H1 (cell line): ENCODE data around the gene GBF1. TPM values are rescaled to one million over a fixed set of nuclear protein-coding genes. Genes with fewer than 3 reads are reported as not detected.

ENCODE experiments used
- CTCF ChIA-PET: fragments of 300-600 bp; sonication (Branson Sonifier 250); formaldehyde crosslinking; loops from one replicate; lab custom pipeline; 2021; ENCODE audit not compliant: partially characterized antibody; lab: Charles Lee
- POLR2A ChIA-PET: fragments of 300-600 bp; sonication (Branson Sonifier 250); formaldehyde crosslinking; loops from one replicate; lab custom pipeline; 2021; ENCODE audit warnings: inconsistent platforms; ENCODE audit not compliant: partially characterized antibody; lab: Charles Lee
- DNase-seq, 2 experiments: peaks; one replicate each; pipeline versions ENCODE4 v3.0.0 to v3.0.0-alpha.2; 2010 to 2022; ENCODE audit warnings: low spot score in 2 of 2, low read depth in 1 of 2, mixed read lengths in 1 of 2
- FAIRE-seq: peaks from 2 replicates; lab custom pipeline; 2011; peaks lifted over from hg19 to GRCh38; lab: Jason Lieb, UNC
- H2AFZ ChIP-seq: 2 replicates; pipeline ENCODE4 v1.8.1; 2012; ENCODE audit warnings: low read length, inconsistent platforms
- H2AK5ac ChIP-seq: 2 replicates; pipeline ENCODE4 v1.6.1; 2013; ENCODE audit warnings: low read depth, low read length
- H2BK120ac ChIP-seq: replicated peaks from 2 replicates; pipeline ENCODE3; 2013; ENCODE audit warnings: low read depth, low read length, inconsistent platforms
- H2BK12ac ChIP-seq: 2 replicates; pipeline ENCODE4 v1.6.1; 2013; ENCODE audit warnings: low read depth, low read length
- H2BK15ac ChIP-seq: 2 replicates; pipeline ENCODE4 v1.6.1; 2013; ENCODE audit warnings: low read length
- H2BK20ac ChIP-seq: 2 replicates; pipeline ENCODE4 v1.6.1; 2013; ENCODE audit warnings: low read length
- H2BK5ac ChIP-seq: 2 replicates; pipeline ENCODE4 v1.6.1; 2013; ENCODE audit warnings: low read depth, low read length
- H3K14ac ChIP-seq: 2 replicates; pipeline ENCODE4 v1.6.1; 2013; ENCODE audit warnings: inconsistent platforms; ENCODE audit not compliant: insufficient read length
- H3K18ac ChIP-seq: 2 replicates; pipeline ENCODE4 v1.6.1; 2013; ENCODE audit warnings: low read length; ENCODE audit errors: extremely low read depth
- H3K23ac ChIP-seq: 2 replicates; pipeline ENCODE4 v1.6.1; 2013; ENCODE audit warnings: inconsistent platforms; ENCODE audit not compliant: insufficient read length
- H3K23me2 ChIP-seq: 2 replicates; pipeline ENCODE4 v1.6.1; 2013; ENCODE audit warnings: low read depth, low read length
- H3K27ac ChIP-seq: 2 replicates; pipeline ENCODE4 v1.6.1; 2011; ENCODE audit warnings: low read depth, low read length, inconsistent platforms
- H3K27me3 ChIP-seq, 4 experiments: replicated peaks in 1 of 4; 1 replicate in 1 of 4; 2 replicates in 3 of 4; pipeline versions ENCODE4 v1.6.1 to v1.8.1; 2011 to 2013; ENCODE audit warnings: low read length in 3 of 4, mild to moderate bottlenecking in 3 of 4, inconsistent platforms in 2 of 4, mixed read lengths in 2 of 4, moderate library complexity in 1 of 4; ENCODE audit not compliant: control insufficient read depth in 3 of 4, insufficient read depth in 3 of 4; ENCODE audit errors: extremely low read depth in 1 of 4
- H3K36me3 ChIP-seq, 4 experiments: 2 replicates each; pipeline versions ENCODE4 v1.6.1 to v1.8.1; 2011 to 2013; ENCODE audit warnings: mild to moderate bottlenecking in 4 of 4, low read length in 3 of 4, moderate library complexity in 2 of 4, control low read depth in 1 of 4, inconsistent platforms in 1 of 4; ENCODE audit not compliant: insufficient read depth in 4 of 4, control insufficient read depth in 2 of 4
- H3K4ac ChIP-seq: replicated peaks from 2 replicates; pipeline ENCODE3; 2013; ENCODE audit warnings: low read length, low read depth, mixed read lengths, inconsistent platforms; ENCODE audit not compliant: insufficient read length
- H3K4me1 ChIP-seq, 4 experiments: replicated peaks in 1 of 4; 1 replicate in 1 of 4; 2 replicates in 3 of 4; pipeline versions ENCODE4 v1.6.1 to v1.8.1; 2011 to 2013; ENCODE audit warnings: low read length in 3 of 4, inconsistent platforms in 2 of 4, mixed read lengths in 1 of 4; ENCODE audit not compliant: insufficient read depth in 4 of 4, control insufficient read depth in 3 of 4
- H3K4me2 ChIP-seq, 2 experiments: 2 replicates each; pipeline versions ENCODE4 v1.6.1 to v1.8.1; 2011 to 2013; ENCODE audit warnings: low read depth in 2 of 2, low read length in 2 of 2, control low read depth in 1 of 2, inconsistent platforms in 1 of 2, mild to moderate bottlenecking in 1 of 2; ENCODE audit not compliant: insufficient read depth in 1 of 2
- H3K4me3 ChIP-seq, 4 experiments: fragments of 200-600, 300-600 bp in 1 of 4; sonication (generic), shearing (Covaris generic), sonication (Bioruptor Twin) in 1 of 4; 2 replicates each; pipeline versions ENCODE4 v1.5.1 to v1.8.1; 2011 to 2016; ENCODE audit warnings: low read length in 4 of 4, low read depth in 3 of 4, control low read depth in 2 of 4, inconsistent platforms in 2 of 4, mild to moderate bottlenecking in 2 of 4, mixed read lengths in 1 of 4, moderate library complexity in 1 of 4; ENCODE audit not compliant: insufficient read depth in 2 of 4; ENCODE audit errors: extremely low read depth in 1 of 4
- H3K56ac ChIP-seq: replicated peaks from 2 replicates; pipeline ENCODE3; 2013; ENCODE audit warnings: low read depth, mild to moderate bottlenecking, mixed read lengths, low read length, inconsistent platforms; ENCODE audit not compliant: insufficient read length
- H3K79me1 ChIP-seq: 2 replicates; pipeline ENCODE4 v1.6.1; 2013; ENCODE audit warnings: low read depth, low read length, control low read depth
- H3K79me2 ChIP-seq, 2 experiments: 2 replicates each; pipeline versions ENCODE4 v1.6.1 to v1.8.1; 2012 to 2013; ENCODE audit warnings: low read length in 2 of 2, mild to moderate bottlenecking in 2 of 2, inconsistent platforms in 1 of 2; ENCODE audit not compliant: insufficient read depth in 2 of 2, control insufficient read depth in 1 of 2
- H3K9ac ChIP-seq, 4 experiments: replicated peaks in 1 of 4; 1 replicate in 1 of 4; 2 replicates in 3 of 4; pipeline versions ENCODE4 v1.6.1 to v1.8.1; 2011 to 2013; ENCODE audit warnings: low read depth in 3 of 4, low read length in 3 of 4, control low read depth in 2 of 4, mild to moderate bottlenecking in 2 of 4, moderate library complexity in 2 of 4, inconsistent platforms in 1 of 4; ENCODE audit errors: extremely low read depth in 1 of 4
- H3K9me3 ChIP-seq, 2 experiments: 2 replicates each; pipeline versions ENCODE4 v1.6.1 to v1.8.1; 2012 to 2013; ENCODE audit warnings: mild to moderate bottlenecking in 2 of 2, moderate library complexity in 2 of 2, control low read depth in 1 of 2, inconsistent platforms in 1 of 2, low read depth in 1 of 2, low read length in 1 of 2, mixed read lengths in 1 of 2; ENCODE audit not compliant: insufficient read depth in 2 of 2
- H4K20me1 ChIP-seq, 2 experiments: replicated peaks in 1 of 2; 2 replicates each; pipeline versions ENCODE3 to v1.8.1; 2011 to 2013; ENCODE audit warnings: inconsistent platforms in 2 of 2, low read length in 2 of 2, mild to moderate bottlenecking in 1 of 2; ENCODE audit not compliant: insufficient read depth in 2 of 2, control insufficient read depth in 1 of 2
- H4K5ac ChIP-seq: 2 replicates; pipeline ENCODE4 v1.6.1; 2013; ENCODE audit warnings: low read length, low read depth, mixed read lengths, inconsistent platforms; ENCODE audit not compliant: insufficient read length
- H4K8ac ChIP-seq: 2 replicates; pipeline ENCODE4 v1.8.0; 2013; ENCODE audit warnings: mild to moderate bottlenecking, moderate library complexity, low read length, inconsistent platforms; ENCODE audit not compliant: insufficient read depth; ENCODE audit errors: extremely low read depth
- H4K91ac ChIP-seq: replicated peaks from 2 replicates; pipeline ENCODE3; 2013; ENCODE audit warnings: low read length, mixed read lengths, inconsistent platforms; ENCODE audit not compliant: insufficient read length
- BRCA1 ChIP-seq: IDR thresholded peaks from 2 replicates; pipeline ENCODE4 v1.6.1; 2012; ENCODE audit warnings: low read depth, low read length, improper control_type of control experiment
- CHD1 ChIP-seq: IDR thresholded peaks from 2 replicates; pipeline ENCODE4 v1.6.1; 2012; ENCODE audit warnings: low read depth, low read length, improper control_type of control experiment
- CHD2 ChIP-seq: IDR thresholded peaks from 2 replicates; pipeline ENCODE4 v1.6.1; 2012; ENCODE audit warnings: low read length, improper control_type of control experiment
- TCF12 ChIP-seq: IDR thresholded peaks from 2 replicates; pipeline ENCODE4 v1.6.1; 2011; ENCODE audit warnings: low read depth, mild to moderate bottlenecking, low read length
- TEAD4 ChIP-seq: IDR thresholded peaks from 2 replicates; pipeline ENCODE4 v1.6.1; 2012; ENCODE audit warnings: low read depth, low read length, inconsistent platforms, mixed read lengths
- ZNF274 ChIP-seq: IDR thresholded peaks from 2 replicates; pipeline ENCODE4 v1.7.0; 2012; ENCODE audit warnings: low read length, borderline replicate concordance; ENCODE audit errors: extremely low read depth
- WGBS, 2 experiments: shearing (Covaris generic) in 1 of 2; methylation state at CpG; one replicate each; pipeline versions ENCODE4 v1.1.6 to v1.1.7; 2013 to 2015; ENCODE audit warnings: low lambda C conversion rate in 2 of 2, mixed read lengths in 2 of 2, inconsistent platforms in 1 of 2, low coverage in 1 of 2, missing lambda C conversion rate in 1 of 2; ENCODE audit not compliant: insufficient replicate concordance in 2 of 2, insufficient coverage in 1 of 2, insufficient read length in 1 of 2; ENCODE audit errors: extremely low coverage in 1 of 2, missing lambda C conversion rate in 1 of 2; 5-methylcytosine and 5-hydroxymethylcytosine counted together
- polyA plus RNA-seq, 7 experiments: library from polyadenylated mRNA; depleted of rRNA in 3 of 7; stranded (reverse) in 5 of 7; unstranded in 2 of 7; fragments of >200 nt in 5 of 7; fragments of 200-250 nt in 2 of 7; gene quantifications; 1 replicate in 5 of 7; 2 replicates in 1 of 7; 4 replicates in 1 of 7; pipeline versions ENCODE4 v1.2.1 to v1.2.3, GENCODE V29; 2011 to 2013; ENCODE audit warnings: missing spikeins in 2 of 7, mixed read lengths in 2 of 7
- total RNA-seq: library from RNA; stranded (reverse); fragmentation: NEBNext Ultra II Directional; extraction: Animal tissue kit (Norgen Biotek cat#: 25700); gene quantifications from 2 replicates; pipeline ENCODE4 v1.2.1, GENCODE V29; 2021

The GBF1 gene
- total and polyA plus RNA-seq, 2 of the 8 experiments (the other 6 are each of a cell fraction or from before 2014, with no cell fraction given): 11.0 to 25.5 TPM

DNA sequence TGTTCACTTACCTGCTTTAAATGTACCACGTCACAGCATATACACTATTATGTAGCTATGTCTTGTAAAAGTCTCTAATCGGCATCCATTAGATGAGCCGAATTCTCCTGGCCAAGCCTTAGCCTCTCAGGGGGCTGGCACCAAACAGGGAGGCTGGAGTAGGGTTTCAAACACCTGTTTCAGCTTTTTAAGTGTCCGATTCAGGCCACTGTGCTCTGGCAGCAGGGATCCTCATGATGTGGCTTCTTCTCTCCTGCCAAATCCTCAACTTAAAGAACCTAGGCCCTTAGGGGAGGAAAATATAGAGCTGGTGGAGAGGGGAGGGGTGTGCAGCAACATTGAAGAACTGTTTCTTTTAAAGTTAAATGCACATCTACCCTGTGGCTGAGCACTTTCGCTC lies 81.7 kb downstream of the GBF1 start:
- Histone ChIP-seq H2BK12ac (no peak overlapping the region), H2AFZ (no peak overlapping the region), H2BK120ac (no peak overlapping the region), H2AK5ac (no peak overlapping the region), H2BK5ac (no peak overlapping the region), H3K27me3 (no peaks in the 10 kb centered on the region), H2BK20ac (no peak overlapping the region), H3K9ac (no peak overlapping the region), H3K23ac (no peak overlapping the region), H3K27ac (no peak overlapping the region), H3K23me2 (no peaks in the 10 kb centered on the region), H3K4me2 (no peak overlapping the region), H4K91ac (no peak overlapping the region), H4K5ac (no peak overlapping the region), H3K36me3 (no peaks in the 10 kb centered on the region), H3K4me3 (no peak overlapping the region), H3K4me1 (peaks cover 0 to 2% (median 0%) of the 10 kb centered on the region in 4 experiments; a peak in 2 of 7 replicates), H4K8ac (no peak overlapping the region), H3K79me1 (no peaks in the 10 kb centered on the region), H3K79me2 (no peaks in the 10 kb centered on the region), H3K4ac (no peak overlapping the region), H3K14ac (no peak overlapping the region), H3K56ac (no peak overlapping the region), H2BK15ac (no peak overlapping the region), H4K20me1 (peaks cover 2 to 8% of the 10 kb centered on the region in 2 experiments), H3K18ac (no peak overlapping the region), H3K9me3 (no peaks in the 10 kb centered on the region)
- 82% methylated on average over 5 of the region's 5 CpGs; no CpG with 5 or more reads in 1 of the 2 experiments for WGBS, 2 experiments
- ChIA-PET CTCF (interaction anchor here (0.7 to 3.8 kb wide), 8 partner anchors 9 to 96 kb away, joined by 3 to 33 read pairs (median 4); no protein-coding TSS in a partner anchor), POLR2A (no interaction called here)
- DNase-seq (no peak), FAIRE-seq (no peak)
- TF ChIP-seq BRCA1: no peak
- no peak for TF ChIP-seq CHD2
- TF ChIP-seq CHD1: no peak
- TF ChIP-seq TEAD4: no peak
- 0 out of 2 replicates have a peak, but pooled peaks have one; percentile 35 for TF ChIP-seq TCF12
- TF ChIP-seq ZNF274: no peak
